Spleen (tissue), 7 donors: ENCODE measurements around the gene COL27A1.

Source experiments
- POLR2A ChIP-seq, 3 donors: fragments of 450-650 bp; IDR thresholded peaks; one replicate each; pipeline ENCODE4 v1.5.1; 2017; ENCODE audit warnings: antibody characterized with exemption in 3 of 3, mild to moderate bottlenecking in 1 of 3
- POLR2AphosphoS5 ChIP-seq, 3 donors: sonication (generic); formaldehyde crosslinking; IDR thresholded peaks; one replicate each; pipeline ENCODE4 v1.5.1; 2017; ENCODE audit warnings: antibody characterized with exemption in 3 of 3
- TF ChIP-seq, protein P1 (sequence below), 11 experiments: fragments of 200-600 bp in 7 of 11; fragments of 450-650 bp in 4 of 11; sonication (generic) in 4 of 11; IDR thresholded peaks in 8 of 11; conservative IDR thresholded peaks in 3 of 11; 1 replicate in 7 of 11; 2 replicates in 4 of 11; pipeline versions ENCODE4 v1.4.0 to v1.8.0; 2016 to 2021; ENCODE audit warnings: antibody characterized with exemption in 11 of 11, inconsistent platforms in 4 of 11, mild to moderate bottlenecking in 1 of 11
- donor health status: DM: no; HTN: no; CAD: no; lungs with moderate emphysema.
- donor health status: DM: no; HTN: no; CAD: no.
- donor health status: DM: no; HTN: no; CAD: no.

DNA sequence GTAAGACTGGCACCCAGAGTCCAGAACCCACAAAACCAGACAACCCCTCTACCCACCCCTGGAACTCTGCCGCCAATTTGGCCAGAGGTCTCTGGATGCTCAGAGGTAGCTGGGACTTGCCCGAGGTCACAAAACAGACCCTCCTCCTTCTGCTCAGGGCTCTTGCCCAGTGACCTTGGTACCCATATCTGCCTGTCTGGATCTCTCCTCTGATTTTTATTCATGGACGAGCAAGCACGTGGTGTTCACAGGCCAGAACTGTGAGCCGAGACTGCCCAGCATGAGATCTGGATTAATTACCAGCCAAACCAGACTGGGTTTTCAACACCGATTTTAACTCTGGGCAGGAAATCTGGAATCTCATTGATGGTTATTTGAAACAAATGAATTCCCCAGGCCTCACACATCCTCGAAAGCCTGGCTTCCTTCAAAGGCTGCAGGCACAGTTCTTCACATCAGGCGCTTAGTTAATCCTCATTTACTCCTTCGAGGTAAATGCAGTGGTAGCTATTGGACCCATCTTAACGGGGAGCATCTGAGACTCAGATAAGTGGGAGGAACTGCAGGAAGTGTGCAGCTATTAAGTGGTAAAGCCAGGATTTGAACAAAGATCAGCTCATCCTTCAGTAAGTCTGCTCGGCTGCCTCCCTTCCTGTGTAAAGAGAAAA, 21.4 kb downstream of the COL27A1 start:
- TF ChIP-seq, protein P1, sequence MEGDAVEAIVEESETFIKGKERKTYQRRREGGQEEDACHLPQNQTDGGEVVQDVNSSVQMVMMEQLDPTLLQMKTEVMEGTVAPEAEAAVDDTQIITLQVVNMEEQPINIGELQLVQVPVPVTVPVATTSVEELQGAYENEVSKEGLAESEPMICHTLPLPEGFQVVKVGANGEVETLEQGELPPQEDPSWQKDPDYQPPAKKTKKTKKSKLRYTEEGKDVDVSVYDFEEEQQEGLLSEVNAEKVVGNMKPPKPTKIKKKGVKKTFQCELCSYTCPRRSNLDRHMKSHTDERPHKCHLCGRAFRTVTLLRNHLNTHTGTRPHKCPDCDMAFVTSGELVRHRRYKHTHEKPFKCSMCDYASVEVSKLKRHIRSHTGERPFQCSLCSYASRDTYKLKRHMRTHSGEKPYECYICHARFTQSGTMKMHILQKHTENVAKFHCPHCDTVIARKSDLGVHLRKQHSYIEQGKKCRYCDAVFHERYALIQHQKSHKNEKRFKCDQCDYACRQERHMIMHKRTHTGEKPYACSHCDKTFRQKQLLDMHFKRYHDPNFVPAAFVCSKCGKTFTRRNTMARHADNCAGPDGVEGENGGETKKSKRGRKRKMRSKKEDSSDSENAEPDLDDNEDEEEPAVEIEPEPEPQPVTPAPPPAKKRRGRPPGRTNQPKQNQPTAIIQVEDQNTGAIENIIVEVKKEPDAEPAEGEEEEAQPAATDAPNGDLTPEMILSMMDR (IDR thresholded peaks at IDR 0.05 in 8 of 11, conservative IDR thresholded peaks at IDR 0.05 in 3 of 11): no peak
- no peak for TF ChIP-seq POLR2A (IDR thresholded peaks at IDR 0.05)
- no peak for TF ChIP-seq POLR2AphosphoS5 (IDR thresholded peaks at IDR 0.05)
